ENCODE data around the gene CR1. TPM values are rescaled to one million over a fixed set of nuclear protein-coding genes. Genes with fewer than 3 reads are reported as not detected.

CR1 gene
- polyA plus RNA-seq, 1 donor (not counting 4 experiments of a cell fraction or from before 2014, with no cell fraction given) = 0.09 TPM

- DNase-seq (ENCODE audit: low read depth, low spot score) = no peak
- TF ChIP-seq CTCF (optimal IDR thresholded peaks at IDR 0.05 in 1 of 3, IDR thresholded peaks at IDR 0.05 in 1 of 3, conservative IDR thresholded peaks at IDR 0.05 in 1 of 3; ENCODE audit: extremely low read depth in 1 of 3, insufficient read depth in 2 of 3, low read length in 3 of 3) = no peak
- TF ChIP-seq EZH2 (IDR thresholded peaks at IDR 0.05; ENCODE audit: low read length) = no peak
These were observed 9.8 kb upstream of the CR1 start for GRCh38 chr1:207486198-207486597.

GRCh38 chr1:207487636-207488035 is 8.3 kb upstream of the CR1 start:
- Histone ChIP-seq H3K4me1 (ENCODE audit: control insufficient read depth, extremely low read depth, insufficient read depth, low read length) (no peaks in the 10 kb centered on the region), H3K79me2 (ENCODE audit: control insufficient read depth, insufficient read depth, low read length) (no peaks in the 10 kb centered on the region), H3K27ac (ENCODE audit: control insufficient read depth, insufficient read depth, low read length) (no peak overlapping the region), H3K9me1 (ENCODE audit: control insufficient read depth, extremely low read depth, insufficient read depth, low read length) (no peaks in the 10 kb centered on the region), H3K9me3 (ENCODE audit: control insufficient read depth, low read depth, low read length) (no peaks in the 10 kb centered on the region), H3K4me2 (ENCODE audit: control insufficient read depth, extremely low read depth, insufficient read depth, low read depth, low read length) (no peak overlapping the region), H3K4me3 (ENCODE audit: control insufficient read depth in 2 of 3, extremely low read depth in 1 of 3, insufficient read depth in 2 of 3, low read depth in 1 of 3, low read length in 3 of 3) (no peak overlapping the region), H3K27me3 (ENCODE audit: control insufficient read depth, extremely low read depth, insufficient read depth, low read length) (peaks cover 9% of the 10 kb centered on the region), H4K20me1 (ENCODE audit: control insufficient read depth, extremely low read depth, insufficient read depth, low read length) (no peaks in the 10 kb centered on the region), H2AFZ (ENCODE audit: control insufficient read depth, low read length) (no peak overlapping the region), H3K36me3 (ENCODE audit: control insufficient read depth in 2 of 2, extremely low read depth in 1 of 2, insufficient read depth in 2 of 2, low read length in 2 of 2) (no peaks in the 10 kb centered on the region), H3K9ac (ENCODE audit: control insufficient read depth, extremely low read depth, insufficient read depth, low read length) (no peak overlapping the region)
- dilution Hi-C loops (cut with MboI; ENCODE audit: extremely low pct_ligation_motif_present, low sequenced_read_pairs) = no loop called here
- DNase-seq (ENCODE audit: low read depth, low spot score) = no peak
- TF ChIP-seq CTCF (optimal IDR thresholded peaks at IDR 0.05 in 1 of 3, IDR thresholded peaks at IDR 0.05 in 1 of 3, conservative IDR thresholded peaks at IDR 0.05 in 1 of 3; ENCODE audit: extremely low read depth in 1 of 3, insufficient read depth in 2 of 3, low read length in 3 of 3) = no peak
- TF ChIP-seq EZH2 (IDR thresholded peaks at IDR 0.05; ENCODE audit: low read length) = no peak
- no peak for FAIRE-seq

More at GRCh38 chr1:207486198-207486597, 9.8 kb upstream of the CR1 start:
- H3K27me3 ChIP-seq (ENCODE audit: control insufficient read depth, extremely low read depth, insufficient read depth, low read length) = peaks cover 5% of the 10 kb centered on the region
- no peaks in the 10 kb centered on the region for H3K36me3 ChIP-seq (ENCODE audit: control insufficient read depth in 2 of 2, extremely low read depth in 1 of 2, insufficient read depth in 2 of 2, low read length in 2 of 2)
- no peak for FAIRE-seq
- H3K4me2 ChIP-seq (ENCODE audit: control insufficient read depth, extremely low read depth, insufficient read depth, low read depth, low read length) = no peak overlapping the region
- dilution Hi-C loops (cut with MboI; ENCODE audit: extremely low pct_ligation_motif_present, low sequenced_read_pairs) = no loop called here
- no peaks in the 10 kb centered on the region for H3K9me1 ChIP-seq (ENCODE audit: control insufficient read depth, extremely low read depth, insufficient read depth, low read length)
- no peaks in the 10 kb centered on the region for H3K4me1 ChIP-seq (ENCODE audit: control insufficient read depth, extremely low read depth, insufficient read depth, low read length)
- H2AFZ ChIP-seq (ENCODE audit: control insufficient read depth, low read length) = no peak overlapping the region
- H3K9me3 ChIP-seq (ENCODE audit: control insufficient read depth, low read depth, low read length) = no peaks in the 10 kb centered on the region
- no peak overlapping the region for H3K4me3 ChIP-seq (ENCODE audit: control insufficient read depth in 2 of 3, extremely low read depth in 1 of 3, insufficient read depth in 2 of 3, low read depth in 1 of 3, low read length in 3 of 3)
- no peaks in the 10 kb centered on the region for H3K79me2 ChIP-seq (ENCODE audit: control insufficient read depth, insufficient read depth, low read length)
- no peak overlapping the region for H3K27ac ChIP-seq (ENCODE audit: control insufficient read depth, insufficient read depth, low read length)
- H3K9ac ChIP-seq (ENCODE audit: control insufficient read depth, extremely low read depth, insufficient read depth, low read length) = no peak overlapping the region
- H4K20me1 ChIP-seq (ENCODE audit: control insufficient read depth, extremely low read depth, insufficient read depth, low read length) = no peaks in the 10 kb centered on the region

Measured in keratinocyte (primary cell).